ENCODE data around the gene DTHD1. TPM values are rescaled to one million over a fixed set of nuclear protein-coding genes. Genes with fewer than 3 reads are reported as not detected.

The DTHD1 gene
- total RNA-seq, 4 donors from 2014 or later = 0.19 to 1.0 (median 0.30) TPM

DNA sequence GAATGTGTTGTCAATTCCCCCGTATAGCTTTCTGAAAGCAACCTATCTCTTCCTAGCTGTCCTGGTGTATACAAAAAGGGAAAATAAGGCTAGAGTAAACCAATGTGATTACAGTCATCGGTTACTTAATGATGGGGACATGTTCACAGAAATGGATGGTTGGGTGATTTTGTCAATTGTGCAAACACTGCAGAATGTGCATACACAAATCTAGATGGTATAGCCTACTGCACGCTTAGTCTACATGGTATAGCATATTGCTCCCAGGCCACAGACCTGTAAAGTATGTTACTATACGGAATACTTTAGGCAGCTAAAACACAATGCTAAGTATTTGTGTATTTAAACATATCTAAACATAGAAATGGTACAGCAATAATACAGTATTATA, 5.1 kb downstream of the DTHD1 start:
- Histone ChIP-seq H3K27ac (peak overlapping the region; percentile 59 to 81 (median 70)), H3K9me3 (no peaks in the 10 kb centered on the region), H3K27me3 (no peaks in the 10 kb centered on the region), H3K4me3 (no peak overlapping the region), H3K4me1 (peaks cover 0 to 16% (median 2%) of the 10 kb centered on the region in 3 donors), H3K36me3 (no peaks in the 10 kb centered on the region)
- TF ChIP-seq POLR2A (IDR thresholded peaks at IDR 0.05) (no peak), CTCF (IDR thresholded peaks at IDR 0.05) (no peak)
- WGBS, 2 donors = 77 to 93% methylated on average over 4 of the region's 4 CpGs
- no peak for DNase-seq
- intact Hi-C loops (cut with DNase I) = no loop called here

- Histone ChIP-seq H3K9me3 (no peaks in the 10 kb centered on the region), H3K4me3 (no peak overlapping the region), H3K27me3 (no peaks in the 10 kb centered on the region), H3K27ac (no peak overlapping the region), H3K4me1 (peaks cover 0 to 23% (median 0%) of the 10 kb centered on the region in 3 donors), H3K36me3 (no peaks in the 10 kb centered on the region)
- 54 to 67% methylated on average over 2 of the region's 2 CpGs for WGBS, 2 donors
- no peak for TF ChIP-seq CTCF (IDR thresholded peaks at IDR 0.05)
- no peak for TF ChIP-seq POLR2A (IDR thresholded peaks at IDR 0.05)
- intact Hi-C loops (cut with DNase I) = no loop called here
- no peak for DNase-seq
Observed at GRCh38 chr4:36288731-36289426, 7.5 kb downstream of the DTHD1 start.

GRCh38 chr4:36290641-36291040, 9.2 kb downstream of the DTHD1 start:
- Histone ChIP-seq H3K27ac (no peak overlapping the region), H3K4me3 (no peak overlapping the region), H3K36me3 (no peaks in the 10 kb centered on the region), H3K4me1 (peaks cover 0 to 22% (median 0%) of the 10 kb centered on the region in 3 donors), H3K9me3 (no peaks in the 10 kb centered on the region), H3K27me3 (no peaks in the 10 kb centered on the region)
- no peak for DNase-seq
- 87 to 91% methylated on average over 2 of the region's 2 CpGs for WGBS, 2 donors
- TF ChIP-seq CTCF (IDR thresholded peaks at IDR 0.05) (no peak), POLR2A (IDR thresholded peaks at IDR 0.05) (no peak)
- intact Hi-C loops (cut with DNase I) = no loop called here

DNA sequence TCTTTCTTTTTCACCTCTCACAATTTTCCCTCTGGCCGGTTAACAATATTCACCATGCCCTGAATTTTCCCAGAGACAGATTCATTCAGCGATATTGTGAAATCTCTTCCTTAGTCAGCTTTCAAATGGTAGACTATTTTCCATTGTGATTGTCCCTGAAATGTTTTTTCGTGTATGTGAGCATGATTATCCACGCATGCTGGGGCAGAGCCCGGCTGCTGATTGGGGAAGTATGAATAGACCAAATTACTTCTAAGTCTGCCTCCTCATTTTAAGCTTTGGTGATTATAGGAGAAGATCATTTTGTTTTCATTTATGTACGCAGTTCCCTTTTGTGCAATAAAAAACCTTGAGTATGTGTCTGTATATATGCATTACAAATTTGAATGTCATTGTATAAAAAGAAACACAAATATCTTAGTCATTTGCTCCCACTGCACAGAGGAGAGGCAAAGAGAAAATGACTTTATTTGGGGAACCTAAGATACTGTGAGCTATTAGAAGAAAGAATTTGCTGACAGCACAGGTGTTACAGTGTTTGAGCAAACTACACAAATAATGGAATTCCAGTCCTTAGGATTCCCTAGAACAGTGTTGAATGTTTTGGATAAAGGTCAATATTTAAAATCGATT, 11.3 kb downstream of the DTHD1 start:
- Histone ChIP-seq H3K9me3 (no peaks in the 10 kb centered on the region), H3K27ac (peak overlapping the region; percentile 7 to 71 (median 66)), H3K27me3 (no peaks in the 10 kb centered on the region), H3K36me3 (no peaks in the 10 kb centered on the region), H3K4me3 (peak overlapping the region in 3 of 4 donors; percentile 9 to 13 (median 12)), H3K4me1 (peaks cover 0 to 11% (median 0%) of the 10 kb centered on the region in 3 donors)
- intact Hi-C loops (cut with DNase I) = no loop called here
- TF ChIP-seq POLR2A (IDR thresholded peaks at IDR 0.05) (no peak), CTCF (IDR thresholded peaks at IDR 0.05) (no peak)
- 37% methylated on average over 7 of the region's 7 CpGs for WGBS, 2 donors
- no peak for DNase-seq

DNA sequence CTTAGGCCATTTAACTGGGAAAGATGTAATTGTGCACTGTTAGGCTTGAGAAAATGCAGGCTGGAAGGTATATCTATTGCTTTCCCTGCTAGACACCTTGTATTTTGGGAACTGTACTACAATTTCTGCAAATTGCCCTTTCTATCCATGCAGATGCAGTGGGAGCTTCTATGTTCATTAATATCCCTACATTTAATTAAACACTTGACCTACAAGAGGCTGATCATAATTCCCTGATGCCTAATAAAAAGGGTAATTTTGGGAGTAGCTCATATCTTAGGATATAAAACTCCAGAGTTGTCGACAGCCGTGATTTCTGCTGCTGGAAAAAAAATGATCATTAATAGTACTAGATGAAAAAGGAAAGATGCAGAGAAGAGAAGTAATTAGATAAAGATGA, 19.7 kb downstream of the DTHD1 start:
- Histone ChIP-seq H3K9me3 (no peaks in the 10 kb centered on the region), H3K27ac (no peak overlapping the region), H3K4me1 (no peaks in the 10 kb centered on the region), H3K27me3 (no peaks in the 10 kb centered on the region), H3K36me3 (no peaks in the 10 kb centered on the region), H3K4me3 (no peak overlapping the region)
- no peak for DNase-seq
- intact Hi-C loops (cut with DNase I) = no loop called here
- 96 to 97% methylated on average over 2 of the region's 2 CpGs for WGBS, 2 donors
- no peak for TF ChIP-seq CTCF (IDR thresholded peaks at IDR 0.05)
- no peak for TF ChIP-seq POLR2A (IDR thresholded peaks at IDR 0.05)
